A673 (cell line): Measurements from ENCODE around the gene IKZF3. TPM values are rescaled to one million over a fixed set of nuclear protein-coding genes. Genes with fewer than 3 reads are reported as not detected.
"Not testable (repeated sequence)": the region's sequence is repeated elsewhere in the genome, so short reads cannot be mapped to it uniquely, and the experiment has no call there.

Experiments
- BruUV-seq: library from RNA; stranded (reverse); fragments of 400-500 nt; replicated peaks from 2 replicates; lab custom pipeline; 2021; lab: Mats Ljungman, UMichigan
- CTCF ChIA-PET: fragments of 300-600 bp; sonication (Branson Sonifier 250); formaldehyde crosslinking; loops from one replicate; lab custom pipeline; 2022; ENCODE audit warnings: antibody characterized with exemption; lab: Charles Lee
- POLR2A ChIA-PET: fragments of 300-600 bp; sonication (Branson Sonifier 250); formaldehyde crosslinking; loops from one replicate; lab custom pipeline; 2022; ENCODE audit warnings: antibody characterized with exemption; ENCODE audit not compliant: low non-redundant PET; lab: Charles Lee
- DNase-seq: peaks from one replicate; pipeline ENCODE4 v3.0.0-alpha.2; 2015; ENCODE audit warnings: low spot score
- H3K27ac ChIP-seq: fragments of 200-600 bp; sonication (generic); 2 replicates; pipeline ENCODE4 v1.5.1; 2016; ENCODE audit warnings: mixed run types, low read depth, mild to moderate bottlenecking, mixed read lengths, antibody characterized with exemption, low read length; ENCODE audit not compliant: poor library complexity, severe bottlenecking
- H3K27me3 ChIP-seq: fragments of 200-600 bp; sonication (generic); replicated peaks from 2 replicates; pipeline ENCODE4 v1.6.1; 2017; ENCODE audit warnings: mixed run types, low read depth, mild to moderate bottlenecking, mixed read lengths, antibody characterized with exemption, low read length; ENCODE audit not compliant: insufficient read depth, poor library complexity
- H3K36me3 ChIP-seq: fragments of 200-600 bp; sonication (generic); 2 replicates; pipeline ENCODE4 v1.6.1; 2016; ENCODE audit warnings: mixed run types, mild to moderate bottlenecking, mixed read lengths, antibody characterized with exemption, low read length; ENCODE audit not compliant: insufficient read depth, poor library complexity, severe bottlenecking
- H3K4me1 ChIP-seq: fragments of 200-600 bp; sonication (generic); 2 replicates; pipeline ENCODE4 v1.6.1; 2017; ENCODE audit warnings: mixed run types, mild to moderate bottlenecking, mixed read lengths, antibody characterized with exemption, low read length; ENCODE audit not compliant: insufficient read depth, poor library complexity, severe bottlenecking
- H3K4me3 ChIP-seq: fragments of 200-600 bp; sonication (generic); 2 replicates; pipeline ENCODE4 v1.5.1; 2016; ENCODE audit warnings: low read depth, mixed run types, mild to moderate bottlenecking, mixed read lengths, low read length; ENCODE audit not compliant: poor library complexity, severe bottlenecking
- H3K9me3 ChIP-seq: fragments of 200-600 bp; sonication (generic); 2 replicates; pipeline ENCODE4 v1.6.1; 2016; ENCODE audit warnings: mixed run types, low read depth, mild to moderate bottlenecking, mixed read lengths, antibody characterized with exemption, low read length; ENCODE audit not compliant: poor library complexity, severe bottlenecking
- EZH2 ChIP-seq: fragments of 200-600 bp; sonication (generic); IDR thresholded peaks from 2 replicates; pipeline ENCODE4 v1.6.1; 2017; ENCODE audit warnings: borderline replicate concordance, low read depth, mild to moderate bottlenecking, mixed read lengths, antibody characterized with exemption, low read length; ENCODE audit not compliant: poor library complexity, severe bottlenecking
- intact Hi-C: fragments of 100-400 bp; cut with micrococcal nuclease; formaldehyde crosslinking; loops from one replicate; pipeline ENCODE4 v1.10.0; 2022; ENCODE audit not compliant: unreplicated experiment
- total RNA-seq: library from RNA; stranded (reverse); gene quantifications from 2 replicates; pipeline ENCODE4 v1.2.3, GENCODE V29; 2021
- TF ChIP-seq, protein P1 (sequence below): fragments of 300-800, 200-600 bp; sonication (generic); conservative IDR thresholded peaks from 2 replicates; pipeline ENCODE4 v1.5.1; 2017; ENCODE audit warnings: low read depth, mild to moderate bottlenecking, antibody characterized with exemption, low read length, moderate library complexity, mixed read lengths

Gene IKZF3
- total RNA-seq, 1 experiment from 2014 or later: not detected

DNA sequence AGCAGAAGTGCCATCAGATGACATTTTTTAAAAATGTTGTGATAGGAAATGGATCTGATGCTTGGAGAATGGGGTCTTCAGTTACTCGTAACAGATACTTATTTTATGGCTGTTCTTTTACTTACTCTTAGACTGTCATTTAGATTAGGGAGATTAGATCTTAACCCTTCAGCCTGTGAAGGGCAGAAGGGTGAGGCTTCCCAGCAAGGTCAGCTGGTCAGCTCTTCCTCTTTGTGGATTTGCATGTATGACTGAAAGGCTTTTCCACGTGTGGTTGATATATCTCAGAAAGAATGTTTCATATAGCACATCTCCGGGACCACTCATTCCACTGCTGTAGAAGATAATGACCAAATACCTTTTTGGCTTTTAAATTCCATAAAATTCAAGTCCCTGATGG, 98.9 kb downstream of the IKZF3 start:
- H3K27me3 ChIP-seq: peaks cover 4% of the 10 kb centered on the region
- no TSS peak for BruUV-seq
- H3K27ac ChIP-seq: no peak overlapping the region
- TF ChIP-seq, protein P1, sequence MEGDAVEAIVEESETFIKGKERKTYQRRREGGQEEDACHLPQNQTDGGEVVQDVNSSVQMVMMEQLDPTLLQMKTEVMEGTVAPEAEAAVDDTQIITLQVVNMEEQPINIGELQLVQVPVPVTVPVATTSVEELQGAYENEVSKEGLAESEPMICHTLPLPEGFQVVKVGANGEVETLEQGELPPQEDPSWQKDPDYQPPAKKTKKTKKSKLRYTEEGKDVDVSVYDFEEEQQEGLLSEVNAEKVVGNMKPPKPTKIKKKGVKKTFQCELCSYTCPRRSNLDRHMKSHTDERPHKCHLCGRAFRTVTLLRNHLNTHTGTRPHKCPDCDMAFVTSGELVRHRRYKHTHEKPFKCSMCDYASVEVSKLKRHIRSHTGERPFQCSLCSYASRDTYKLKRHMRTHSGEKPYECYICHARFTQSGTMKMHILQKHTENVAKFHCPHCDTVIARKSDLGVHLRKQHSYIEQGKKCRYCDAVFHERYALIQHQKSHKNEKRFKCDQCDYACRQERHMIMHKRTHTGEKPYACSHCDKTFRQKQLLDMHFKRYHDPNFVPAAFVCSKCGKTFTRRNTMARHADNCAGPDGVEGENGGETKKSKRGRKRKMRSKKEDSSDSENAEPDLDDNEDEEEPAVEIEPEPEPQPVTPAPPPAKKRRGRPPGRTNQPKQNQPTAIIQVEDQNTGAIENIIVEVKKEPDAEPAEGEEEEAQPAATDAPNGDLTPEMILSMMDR: no peak
- no peak for TF ChIP-seq EZH2
- H3K4me1 ChIP-seq: no peaks in the 10 kb centered on the region
- H3K9me3 ChIP-seq: no peaks in the 10 kb centered on the region
- DNase-seq: no peak
- H3K4me3 ChIP-seq: no peak overlapping the region
- intact Hi-C loops: no loop called here
- H3K36me3 ChIP-seq: no peaks in the 10 kb centered on the region
- CTCF ChIA-PET: no interaction called here
- POLR2A ChIA-PET: no interaction called here

DNA sequence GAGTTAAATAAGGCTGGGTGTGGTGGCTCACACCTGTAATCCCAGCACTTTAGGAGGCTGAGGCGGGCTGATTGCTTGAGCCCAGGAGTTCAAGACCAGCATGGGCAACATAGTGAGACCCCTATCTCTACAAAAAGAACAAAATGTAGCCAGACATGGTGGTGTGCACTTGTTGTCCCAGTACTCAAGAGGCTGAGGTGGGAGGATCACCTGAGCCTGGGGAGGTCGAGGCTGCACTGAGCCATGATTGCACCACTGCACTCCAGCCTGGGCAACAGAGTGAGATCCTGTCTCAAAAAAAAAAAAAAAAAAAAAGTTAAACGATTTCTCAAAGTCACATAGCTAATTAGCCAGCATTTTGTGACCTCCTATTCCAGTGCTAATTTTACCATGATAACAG, 99.9 kb downstream of the IKZF3 start:
- H3K27ac ChIP-seq, CTCF ChIA-PET, BruUV-seq, H3K4me3 ChIP-seq, H3K4me1 ChIP-seq, intact Hi-C loops, H3K9me3 ChIP-seq, DNase-seq, H3K27me3 ChIP-seq, POLR2A ChIA-PET, H3K36me3 ChIP-seq: not testable (repeated sequence)

DNA sequence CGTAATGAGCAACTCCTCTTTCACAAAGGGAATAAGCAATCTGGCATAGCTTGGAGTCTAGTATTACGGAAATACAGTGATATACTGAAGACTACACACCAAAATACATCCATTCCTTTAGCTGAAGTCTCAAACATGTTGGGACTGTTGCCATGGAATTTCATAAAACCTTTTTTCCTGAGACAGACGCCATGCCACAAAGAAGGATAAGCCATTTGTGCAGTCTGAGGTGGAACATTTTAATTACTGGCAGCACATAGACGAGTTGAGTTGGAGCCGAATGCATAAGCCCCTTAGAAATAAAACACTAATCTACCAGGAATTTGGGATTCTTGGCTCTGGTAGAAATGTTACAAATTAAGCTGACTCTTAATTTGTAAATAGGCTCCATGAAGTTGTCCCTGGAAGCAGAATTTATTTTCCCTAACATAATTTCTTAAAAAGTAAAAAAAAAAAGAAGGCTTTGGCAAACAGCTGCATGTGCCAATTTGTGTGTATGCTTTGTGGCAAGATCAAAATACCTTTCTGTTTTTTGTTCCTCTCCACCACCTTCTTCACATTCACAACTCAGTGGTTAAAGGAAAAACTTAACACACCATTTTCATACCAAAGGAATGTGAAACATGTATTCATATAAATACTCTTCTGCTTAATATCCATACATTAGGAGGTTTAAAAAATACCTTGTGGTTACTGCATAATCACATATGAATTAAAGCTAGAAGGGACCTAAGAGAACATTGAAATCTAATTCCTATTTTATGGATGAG, 100.9 kb downstream of the IKZF3 start:
- H3K4me1 ChIP-seq: no peaks in the 10 kb centered on the region
- DNase-seq: no peak
- TF ChIP-seq EZH2: no peak
- TF ChIP-seq, protein P1: no peak
- no peaks in the 10 kb centered on the region for H3K36me3 ChIP-seq
- no TSS peak for BruUV-seq
- H3K27me3 ChIP-seq: peaks cover 4% of the 10 kb centered on the region
- CTCF ChIA-PET: no interaction called here
- no peak overlapping the region for H3K4me3 ChIP-seq
- POLR2A ChIA-PET: no interaction called here
- no peaks in the 10 kb centered on the region for H3K9me3 ChIP-seq
- intact Hi-C loops: no loop called here
- H3K27ac ChIP-seq: no peak overlapping the region

DNA sequence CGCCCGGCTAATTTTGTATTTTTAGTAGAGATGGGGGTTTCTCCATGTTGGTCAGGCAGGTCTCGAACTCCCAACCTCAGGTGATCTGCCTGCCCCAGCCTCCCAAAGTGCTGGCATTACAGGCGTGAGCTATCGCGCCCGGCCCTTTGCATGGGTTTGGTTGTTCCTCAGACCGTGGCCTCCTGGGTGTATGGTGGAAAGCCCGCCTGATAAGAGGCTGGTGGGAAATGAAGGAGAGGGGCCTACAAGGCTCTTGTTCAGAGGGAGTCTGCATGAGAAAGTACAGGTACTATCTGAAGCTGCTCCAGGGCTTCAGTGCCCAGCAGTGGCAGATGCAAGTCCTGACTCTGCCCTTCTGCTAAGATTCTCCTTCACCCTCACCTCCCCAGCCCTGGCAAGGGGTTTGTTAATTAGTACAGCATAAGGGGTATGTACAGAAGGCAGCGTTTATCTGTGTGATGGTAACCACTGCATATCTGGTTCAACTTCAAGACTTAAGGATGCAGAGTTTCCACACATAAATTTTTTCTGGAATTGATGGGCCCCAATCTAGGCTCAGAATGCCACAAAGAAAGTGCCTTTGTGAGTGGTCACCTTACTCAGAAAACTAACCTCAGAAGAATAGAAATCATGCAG, 102.1 kb downstream of the IKZF3 start:
- Histone ChIP-seq H3K27me3 (peaks cover 4% of the 10 kb centered on the region), H3K36me3 (no peaks in the 10 kb centered on the region), H3K4me1 (no peaks in the 10 kb centered on the region), H3K27ac (no peak overlapping the region), H3K9me3 (no peaks in the 10 kb centered on the region), H3K4me3 (no peak overlapping the region)
- intact Hi-C loops: no loop called here
- no peak for TF ChIP-seq EZH2
- TF ChIP-seq, protein P1: no peak
- POLR2A ChIA-PET: no interaction called here
- CTCF ChIA-PET: no interaction called here
- DNase-seq: no peak
- BruUV-seq: no TSS peak
